Measurements from ENCODE around the gene CETN2. TPM values are rescaled to one million over a fixed set of nuclear protein-coding genes. Genes with fewer than 3 reads are reported as not detected.
"Not testable (repeated sequence)": the region's sequence is repeated elsewhere in the genome, so short reads cannot be mapped to it uniquely, and the experiment has no call there.

Gene CETN2
- total and polyA plus RNA-seq, 10 donors, result 9.4 to 25.0 (median 14.7) TPM

GRCh38 chrX:152844256-152844655 is 13.7 kb upstream of the CETN2 start:
- Histone ChIP-seq H3K27ac (no peak overlapping the region), H3K4me1 (no peaks in the 10 kb centered on the region), H3K9me3 (no peaks in the 10 kb centered on the region), H3K4me3 (no peak overlapping the region), H3K36me3 (peaks cover 0 to 36% (median 0%) of the 10 kb centered on the region in 6 donors), H3K27me3 (replicated peaks in 1 of 7) (no peaks in the 10 kb centered on the region)
- DNase-seq, result no peak
- intact Hi-C loops (cut with DNase I; ENCODE audit: low total_unique reads), result no loop called here
- 85 to 97% (median 86%) methylated on average over 5 to 6 of the region's 6 CpGs for WGBS, 5 donors
- TF ChIP-seq POLR2A (IDR thresholded peaks at IDR 0.05), result no peak
- TF ChIP-seq POLR2AphosphoS5 (IDR thresholded peaks at IDR 0.05), result no peak

GRCh38 chrX:152843852-152844251 is 13.3 kb upstream of the CETN2 start:
- no peak for DNase-seq
- H3K27ac ChIP-seq, result no peak overlapping the region
- WGBS, 5 donors, result 82 to 92% (median 89%) methylated on average over 4 to 5 of the region's 5 CpGs
- no peaks in the 10 kb centered on the region for H3K4me1 ChIP-seq
- peaks cover 0 to 33% (median 0%) of the 10 kb centered on the region in 6 donors for H3K36me3 ChIP-seq
- TF ChIP-seq POLR2A (IDR thresholded peaks at IDR 0.05) (no peak), CTCF (IDR thresholded peaks at IDR 0.05 in 8 of 11, conservative IDR thresholded peaks at IDR 0.05 in 3 of 11) (no peak), POLR2AphosphoS5 (IDR thresholded peaks at IDR 0.05) (no peak)
- H3K27me3 ChIP-seq (replicated peaks in 1 of 7), result no peaks in the 10 kb centered on the region
- no peaks in the 10 kb centered on the region for H3K9me3 ChIP-seq
- H3K4me3 ChIP-seq, result no peak overlapping the region
- intact Hi-C loops (cut with DNase I; ENCODE audit: low total_unique reads), result no loop called here

GRCh38 chrX:152842772-152843338 is 12.3 kb upstream of the CETN2 start:
- TF ChIP-seq CTCF (IDR thresholded peaks at IDR 0.05 in 8 of 11, conservative IDR thresholded peaks at IDR 0.05 in 3 of 11) (no peak), POLR2A (IDR thresholded peaks at IDR 0.05) (no peak), POLR2AphosphoS5 (IDR thresholded peaks at IDR 0.05) (no peak)
- peaks cover 0 to 27% (median 0%) of the 10 kb centered on the region in 6 donors for H3K36me3 ChIP-seq
- H3K27ac ChIP-seq, result no peak overlapping the region
- no peaks in the 10 kb centered on the region for H3K4me1 ChIP-seq
- H3K4me3 ChIP-seq, result no peak overlapping the region
- no peaks in the 10 kb centered on the region for H3K27me3 ChIP-seq (replicated peaks in 1 of 7)
- DNase-seq, result no peak
- H3K9me3 ChIP-seq, result no peaks in the 10 kb centered on the region
- intact Hi-C loops (cut with DNase I; ENCODE audit: low total_unique reads), result no loop called here
- WGBS, 5 donors, result 84 to 95% (median 92%) methylated on average over 10 of the region's 10 CpGs

GRCh38 chrX:152835470-152835869 is 4.9 kb upstream of the CETN2 start:
- H3K9me3 ChIP-seq; DNase-seq; H3K4me3 ChIP-seq; H3K36me3 ChIP-seq; intact Hi-C loops (cut with DNase I; ENCODE audit: low total_unique reads); H3K27me3 ChIP-seq (replicated peaks in 1 of 7); H3K27ac ChIP-seq: not testable (repeated sequence)
- peaks cover 0 to 21% (median 12%) of the 10 kb centered on the region in 6 donors for H3K4me1 ChIP-seq
- WGBS, 5 donors, result 88 to 100% (median 93%) methylated on average over 1 of the region's 1 CpG

GRCh38 chrX:152833378-152833777 is 2.8 kb upstream of the CETN2 start:
- peaks cover 0 to 7% (median 0%) of the 10 kb centered on the region in 8 donors for H3K9me3 ChIP-seq
- TF ChIP-seq CTCF (IDR thresholded peaks at IDR 0.05 in 8 of 11, conservative IDR thresholded peaks at IDR 0.05 in 3 of 11), result no peak
- TF ChIP-seq POLR2AphosphoS5 (IDR thresholded peaks at IDR 0.05), result no peak
- TF ChIP-seq POLR2A (IDR thresholded peaks at IDR 0.05), result no peak
- H3K4me1 ChIP-seq, result peaks cover 0 to 31% (median 17%) of the 10 kb centered on the region in 6 donors
- no peak overlapping the region for H3K27ac ChIP-seq
- no peak for DNase-seq
- no peak overlapping the region for H3K4me3 ChIP-seq
- peaks cover 0 to 9% (median 0%) of the 10 kb centered on the region in 6 donors for H3K36me3 ChIP-seq
- no peaks in the 10 kb centered on the region for H3K27me3 ChIP-seq (replicated peaks in 1 of 7)
- 82 to 89% (median 85%) methylated on average over 3 to 4 of the region's 4 CpGs for WGBS, 5 donors
- intact Hi-C loops (cut with DNase I; ENCODE audit: low total_unique reads), result no loop called here

All from spleen (tissue), 11 donors.